Measurements from ENCODE around the gene GALNT10.

GRCh38 chr5:154205441-154206117 is 15.0 kb downstream of the GALNT10 start:
- TF ChIP-seq EZH2 (IDR thresholded peaks at IDR 0.05; ENCODE audit: borderline replicate concordance) (no peak), CTCF (IDR thresholded peaks at IDR 0.05; ENCODE audit: poor library complexity) (no peak), EZH2phosphoT487 (IDR thresholded peaks at IDR 0.05; ENCODE audit: low read depth, severe bottlenecking, unreplicated experiment) (no peak)
